ENCODE data around the gene LY6G6D.
"Not testable (repeated sequence)": the region's sequence is repeated elsewhere in the genome, so short reads cannot be mapped to it uniquely, and the experiment has no call there.

LY6G6D gene

DNA sequence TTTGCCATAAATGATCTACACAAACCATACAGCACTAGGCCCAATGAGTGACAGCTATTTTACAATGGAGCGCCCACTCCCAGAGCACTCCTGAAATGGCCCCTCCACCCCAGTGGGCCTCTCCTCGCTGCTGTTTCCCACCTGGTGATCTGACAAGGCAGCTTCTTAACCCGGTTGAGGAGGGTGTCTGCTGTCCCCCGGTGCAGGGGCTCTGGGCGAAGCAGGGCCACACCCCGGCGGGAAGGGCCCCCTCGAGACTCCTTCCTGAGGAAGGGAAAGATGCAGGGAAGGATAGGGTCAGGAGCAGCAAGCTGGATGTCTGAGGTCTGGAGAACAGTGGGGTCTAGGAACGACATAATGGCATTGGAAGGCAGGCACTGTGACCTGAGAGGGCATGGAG, 22.3 kb upstream of the LY6G6D start:
- DNase-seq: no peak

DNA sequence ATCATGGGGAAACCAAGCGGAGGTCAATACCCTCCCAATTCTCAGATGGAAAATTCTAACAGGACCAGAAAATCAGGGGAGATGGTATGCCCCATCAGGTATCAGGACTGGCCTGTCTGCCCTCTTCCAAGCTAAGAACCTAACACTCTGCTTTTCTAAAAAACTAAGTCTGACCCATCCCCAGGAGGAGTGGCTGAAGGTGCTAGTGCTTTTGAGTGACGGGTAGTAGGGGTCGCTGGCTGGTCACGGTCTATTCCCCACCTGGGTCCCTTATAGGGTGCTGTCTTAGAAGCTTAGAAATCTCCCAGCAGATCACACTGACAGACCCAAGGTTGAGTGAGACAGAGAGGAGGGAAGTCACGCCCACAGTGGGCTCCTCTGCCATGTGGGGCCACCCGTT, 21.6 kb upstream of the LY6G6D start:
- no peak for DNase-seq

GRCh38 chr6:31697555-31697954, 17.6 kb upstream of the LY6G6D start:
- DNase-seq: no peak

GRCh38 chr6:31700740-31701401, 14.3 kb upstream of the LY6G6D start:
- no peak for DNase-seq

GRCh38 chr6:31701666-31702404, 13.3 kb upstream of the LY6G6D start:
- DNase-seq: peak; percentile 65

GRCh38 chr6:31702405-31702818, 12.7 kb upstream of the LY6G6D start:
- no peak for DNase-seq

- DNase-seq: peak; percentile 94
Observed at GRCh38 chr6:31702819-31703716, 12.1 kb upstream of the LY6G6D start, which contains the start of gene ABHD16A. ABHD16A (minus strand) TSS chr6:31703324; CDS start chr6:31703281, 43 bp downstream.

DNA sequence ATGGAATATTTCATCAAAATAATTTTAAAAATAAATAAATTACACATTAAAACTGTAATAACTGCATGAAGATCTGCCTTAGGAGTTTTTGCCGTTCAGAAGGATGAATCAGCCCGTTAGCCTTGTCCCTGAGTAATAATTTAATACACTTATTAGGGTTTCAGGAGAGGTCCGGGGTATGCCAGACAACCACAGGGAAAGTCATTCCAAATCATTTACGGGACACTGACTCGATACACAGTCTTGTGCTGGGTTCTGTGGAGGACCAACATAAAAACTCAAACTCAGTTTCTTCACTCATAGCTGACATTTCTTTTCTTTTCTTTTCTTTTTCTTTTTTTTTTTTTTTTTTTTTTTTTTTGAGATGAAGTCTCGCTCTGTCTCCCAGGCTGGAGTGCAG, 9.2 kb upstream of the LY6G6D start:
- no peak for DNase-seq

DNA sequence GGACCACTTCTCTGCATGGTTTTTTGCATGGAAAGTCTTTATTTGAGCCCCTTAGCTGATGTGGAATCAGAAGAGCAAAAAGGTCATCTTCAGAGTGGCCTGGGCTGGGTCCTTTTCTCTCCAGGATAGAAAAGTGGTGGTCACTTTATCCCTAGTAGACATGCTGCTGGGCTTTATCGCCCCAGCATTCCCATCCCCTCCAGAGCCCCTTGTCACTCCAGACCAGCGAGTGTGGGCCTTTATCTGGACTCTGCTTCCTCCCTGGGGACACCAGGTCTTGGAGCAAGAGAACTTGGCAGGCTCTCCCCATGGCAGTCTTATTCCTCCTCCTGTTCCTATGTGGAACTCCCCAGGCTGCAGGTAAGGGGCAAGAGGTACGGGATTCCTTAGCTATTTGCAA, 8.5 kb upstream of the LY6G6D start, which contains the start of gene LY6G6F:
Gene LY6G6F (plus strand): TSS at position 268 of the 400 bp plus-strand sequence. CDS start 41 bp downstream, at position 309.
- no peak for DNase-seq

- no peak for DNase-seq
Observed at GRCh38 chr6:31707701-31708100, 7.4 kb upstream of the LY6G6D start.

DNA sequence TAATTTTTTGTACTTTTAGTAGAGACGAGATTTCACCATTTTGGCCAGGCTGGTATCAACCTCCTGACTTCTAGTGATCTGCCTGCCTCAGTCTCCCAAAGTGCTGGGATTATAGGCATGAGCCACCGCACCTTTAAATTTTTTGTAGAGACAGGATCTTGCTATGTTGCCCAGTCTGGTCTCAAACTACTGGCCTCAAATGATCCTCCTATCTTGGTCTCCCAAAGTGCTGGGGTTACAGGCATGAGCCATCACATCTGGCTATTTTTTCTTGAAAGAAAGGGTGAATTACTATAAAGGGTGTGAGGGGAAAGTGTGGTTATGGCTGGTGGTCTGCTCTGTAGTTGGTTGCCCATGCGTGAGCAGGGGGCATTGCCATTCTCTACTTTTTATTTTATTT, 6.9 kb upstream of the LY6G6D start:
- DNase-seq: no peak

GRCh38 chr6:31709157-31709556, 6.0 kb upstream of the LY6G6D start:
- DNase-seq: not testable (repeated sequence)

GRCh38 chr6:31710523-31711219, 4.5 kb upstream of the LY6G6D start:
- no peak for DNase-seq

DNA sequence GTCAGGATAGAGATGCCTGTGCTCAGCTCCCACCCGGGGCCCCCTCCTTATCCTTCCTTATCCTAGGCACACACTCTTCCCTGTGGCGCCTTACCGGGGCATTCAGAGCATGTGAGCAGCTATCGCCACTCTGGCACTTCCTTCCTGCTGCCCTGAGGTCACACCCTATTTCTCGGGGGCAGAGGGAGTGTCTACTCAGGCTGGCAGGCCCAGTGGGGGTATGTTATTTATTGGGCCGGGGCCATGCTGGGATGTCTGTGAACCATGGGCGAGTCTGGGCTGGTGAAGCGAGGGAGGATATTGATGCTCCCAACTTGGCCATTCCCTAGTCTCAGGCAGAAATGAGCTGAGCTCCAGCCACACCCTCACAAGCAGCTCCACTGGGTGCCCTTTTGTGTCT, 3.9 kb upstream of the LY6G6D start:
- no peak for DNase-seq

DNA sequence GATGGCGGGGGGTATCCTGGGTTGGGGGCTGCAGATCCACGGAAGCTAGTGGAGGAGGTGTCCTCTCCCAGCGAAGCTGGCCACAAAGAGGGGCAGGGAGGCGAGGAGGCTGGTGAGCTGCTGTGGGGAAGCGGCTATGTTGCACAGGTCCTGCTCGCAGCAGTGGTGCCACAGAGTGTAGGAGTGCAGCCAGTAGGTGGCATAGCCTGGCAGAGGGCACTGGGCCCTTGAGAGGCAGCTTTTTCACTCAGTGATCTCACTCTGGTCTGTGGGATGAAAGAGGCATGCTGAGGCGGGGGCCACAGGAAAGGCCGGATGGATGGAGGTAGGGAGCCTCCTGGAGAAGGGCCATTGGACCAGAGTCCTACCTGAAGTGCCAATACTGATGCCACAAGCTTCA, 2.9 kb upstream of the LY6G6D start:
- DNase-seq: no peak

DNA sequence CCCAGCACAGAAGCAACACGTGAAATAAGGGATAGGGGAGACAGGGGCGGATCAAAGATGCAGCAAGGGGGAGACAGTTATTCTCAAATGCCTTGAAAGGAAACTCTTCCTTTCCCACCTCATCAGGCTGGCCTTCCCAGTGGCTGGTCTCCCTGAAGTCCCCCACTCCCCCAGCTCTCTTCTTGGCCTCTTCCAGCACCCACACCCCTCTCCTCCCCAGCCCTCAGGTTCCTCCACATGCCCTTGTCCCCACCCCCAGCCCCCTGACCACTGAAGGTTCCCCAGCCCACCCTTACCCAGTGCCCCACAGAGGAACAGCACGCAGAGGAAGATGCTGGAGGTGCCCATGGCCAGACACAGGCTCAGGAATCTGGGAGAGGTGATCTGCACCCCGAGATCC, 1.7 kb upstream of the LY6G6D start:
- DNase-seq: no peak

GRCh38 chr6:31713991-31714684, 1.0 kb upstream of the LY6G6D start:
- no peak for DNase-seq

DNA sequence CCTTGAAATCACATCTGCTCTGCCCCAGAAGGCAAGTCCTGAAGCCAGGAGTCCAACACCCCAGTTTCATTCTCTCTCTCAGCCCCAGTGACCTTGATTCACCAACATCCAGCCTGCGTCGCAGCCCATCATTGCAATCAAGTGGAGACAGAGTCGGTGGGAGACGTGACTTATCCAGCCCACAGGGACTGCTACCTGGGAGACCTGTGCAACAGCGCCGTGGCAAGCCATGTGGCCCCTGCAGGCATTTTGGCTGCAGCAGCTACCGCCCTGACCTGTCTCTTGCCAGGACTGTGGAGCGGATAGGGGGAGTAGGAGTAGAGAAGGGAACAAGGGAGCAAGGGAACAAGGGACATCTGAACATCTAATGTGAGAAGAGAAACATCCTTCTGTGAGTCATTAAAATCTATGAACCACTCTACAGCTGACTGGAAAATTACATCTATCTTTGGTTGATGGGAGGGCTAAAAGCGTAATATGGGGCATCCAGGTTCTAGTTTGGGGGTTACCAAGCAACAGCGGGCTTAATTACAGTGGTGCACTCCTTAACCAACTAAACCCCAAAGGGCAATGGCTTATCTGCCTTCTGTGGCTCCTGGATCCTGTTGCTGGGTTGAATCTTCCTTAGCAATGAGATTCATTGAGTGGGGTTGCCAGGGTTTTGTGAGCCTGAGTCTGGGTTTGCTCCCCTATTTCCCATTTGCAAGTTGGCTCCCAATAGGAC, 2.5 kb downstream of the LY6G6D start:
- DNase-seq: peak; percentile 30

- DNase-seq: peak; percentile 90
Observed at GRCh38 chr6:31718265-31718664, 3.1 kb downstream of the LY6G6D start.

GRCh38 chr6:31719001-31719400, 3.9 kb downstream of the LY6G6D start:
- DNase-seq: no peak

DNA sequence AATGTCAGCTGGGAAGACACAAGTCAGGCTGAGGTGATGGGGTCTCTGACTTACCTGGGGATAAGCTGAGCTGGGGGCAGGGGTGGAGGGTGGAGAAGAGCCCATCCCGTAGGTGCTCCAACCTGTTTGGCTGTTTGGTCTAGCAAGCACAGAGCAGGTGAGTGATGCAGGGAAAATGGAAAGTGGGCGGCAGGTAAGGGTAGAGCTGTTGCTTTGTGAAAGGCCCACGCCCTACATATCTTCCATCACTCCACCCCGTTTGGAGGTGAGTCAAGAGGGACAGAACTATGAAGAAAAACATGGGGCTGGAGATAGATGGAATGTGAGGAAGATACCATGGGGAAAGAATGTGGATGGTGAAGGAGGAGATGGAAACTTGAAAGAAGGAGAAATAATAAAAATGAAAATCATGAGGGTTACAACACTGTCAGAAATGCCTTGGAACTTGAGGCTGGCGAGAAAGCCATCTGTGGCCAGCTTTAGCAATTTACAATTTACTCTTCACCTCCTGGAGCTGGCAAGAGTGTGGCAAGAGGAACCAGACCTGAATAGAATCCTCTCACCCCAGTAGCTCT, 5.1 kb downstream of the LY6G6D start:
- DNase-seq: no peak

Data from DMS79 (cell line).